OCI-LY7 (cell line): ENCODE data around the gene STAT6. TPM values are rescaled to one million over a fixed set of nuclear protein-coding genes. Genes with fewer than 3 reads are reported as not detected.

Experiments used
- BruUV-seq: library from RNA; stranded (reverse); fragments of 400-500 nt; replicated peaks from 2 replicates; lab custom pipeline; 2021; lab: Mats Ljungman, UMichigan
- CTCF ChIA-PET: fragments of 300-600 bp; sonication (Branson Sonifier 250); formaldehyde crosslinking; loops from one replicate; lab custom pipeline; 2022; ENCODE audit warnings: antibody characterized with exemption; ENCODE audit not compliant: unreplicated experiment; lab: Charles Lee
- POLR2A ChIA-PET: fragments of 300-600 bp; sonication (Branson Sonifier 250); formaldehyde crosslinking; loops from one replicate; lab custom pipeline; 2022; ENCODE audit warnings: antibody characterized with exemption; lab: Charles Lee
- DNase-seq: peaks from one replicate; pipeline ENCODE4 v3.0.0-alpha.2; 2015; ENCODE audit warnings: low spot score
- H2AFZ ChIP-seq: fragments of 200-600 bp; sonication (generic), shearing (Covaris generic); 2 replicates; pipeline ENCODE4 v1.6.1; 2014; ENCODE audit warnings: mild to moderate bottlenecking, antibody characterized with exemption, low read length, moderate library complexity
- H3K27ac ChIP-seq: fragments of 200-600 bp; sonication (generic); 2 replicates; pipeline ENCODE4 v1.5.1; 2014; ENCODE audit warnings: mixed run types, low read depth, mild to moderate bottlenecking, moderate library complexity, low read length, inconsistent platforms; ENCODE audit not compliant: poor library complexity, severe bottlenecking
- H3K36me3 ChIP-seq: fragments of 200-600 bp; sonication (generic); 2 replicates; pipeline ENCODE4 v1.6.1; 2014; ENCODE audit warnings: mild to moderate bottlenecking, antibody characterized with exemption, low read length, moderate library complexity, mixed read lengths; ENCODE audit not compliant: insufficient read depth
- H3K4me1 ChIP-seq: fragments of 200-600 bp; sonication (generic); 2 replicates; pipeline ENCODE4 v1.5.1; 2014; ENCODE audit warnings: mild to moderate bottlenecking, low read length; ENCODE audit not compliant: insufficient read depth, poor library complexity, severe bottlenecking
- H3K4me2 ChIP-seq: fragments of 200-600 bp; sonication (generic); 2 replicates; pipeline ENCODE4 v1.6.1; 2014; ENCODE audit warnings: mild to moderate bottlenecking, low read length
- H3K4me3 ChIP-seq: fragments of 200-600 bp; sonication (generic); 2 replicates; pipeline ENCODE4 v1.5.1; 2014; ENCODE audit warnings: mild to moderate bottlenecking, low read depth, low read length; ENCODE audit not compliant: poor library complexity, severe bottlenecking
- H3K79me2 ChIP-seq: fragments of 200-600 bp; sonication (generic); 2 replicates; pipeline ENCODE4 v1.6.1; 2016; ENCODE audit warnings: low read depth, mild to moderate bottlenecking, low read length, moderate library complexity, mixed read lengths; ENCODE audit not compliant: insufficient read depth
- H3K9me2 ChIP-seq: fragments of 200-600 bp; sonication (generic); 2 replicates; pipeline ENCODE4 v1.6.1; 2016; ENCODE audit warnings: mild to moderate bottlenecking, low read length, mixed read lengths; ENCODE audit not compliant: insufficient read depth
- H3K9me3 ChIP-seq: fragments of 200-600 bp; sonication (generic); 2 replicates; pipeline ENCODE4 v1.6.1; 2014; ENCODE audit warnings: mild to moderate bottlenecking, mixed run types, low read length, mixed read lengths
- H4K20me1 ChIP-seq: fragments of 200-600 bp; sonication (generic); 2 replicates; pipeline ENCODE4 v1.6.1; 2014; ENCODE audit warnings: mild to moderate bottlenecking, antibody characterized with exemption, low read length, moderate library complexity, mixed read lengths; ENCODE audit not compliant: insufficient read depth
- EZH2phosphoT487 ChIP-seq: fragments of 200-600 bp; sonication (generic); IDR thresholded peaks from 2 replicates; pipeline ENCODE4 v1.6.1; 2018; ENCODE audit warnings: low read depth, borderline replicate concordance, mild to moderate bottlenecking, mixed run types, antibody characterized with exemption, low read length, moderate library complexity, mixed read lengths
- intact Hi-C: fragments of 100-400 bp; cut with micrococcal nuclease; formaldehyde crosslinking; loops from one replicate; pipeline ENCODE4 v1.10.0; 2022; ENCODE audit not compliant: unreplicated experiment
- total RNA-seq, 2 experiments: library from RNA; depleted of rRNA in 1 of 2; stranded (reverse); fragments of >200 nt in 1 of 2; shearing (Covaris generic) in 1 of 2; gene quantifications; 2 replicates each; pipeline ENCODE4 v1.2.3, GENCODE V29; 2014 to 2022
- TF ChIP-seq, protein P1 (sequence below): fragments of 200-600 bp; sonication (generic); conservative IDR thresholded peaks from 2 replicates; pipeline ENCODE4 v1.5.1; 2014; ENCODE audit warnings: mild to moderate bottlenecking, antibody characterized with exemption, low read length, moderate library complexity, mixed read lengths

STAT6 gene
- total RNA-seq, 2 experiments from 2014 or later = 73.6 to 128 TPM

DNA sequence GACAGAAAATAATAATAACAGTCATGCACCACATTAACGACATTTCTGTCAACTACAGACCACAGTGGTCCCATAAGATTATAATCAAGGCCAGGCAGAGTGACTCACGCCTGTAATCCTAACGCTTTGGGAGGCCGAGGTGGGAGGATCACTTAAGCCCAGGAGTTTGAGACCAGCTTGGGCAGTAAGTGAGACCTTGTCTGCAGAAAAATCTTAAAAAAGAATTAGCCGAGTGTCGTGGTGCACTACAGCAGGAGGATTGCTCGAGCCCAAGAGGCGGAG is 13.7 kb downstream of the STAT6 start:
- no peak for TF ChIP-seq EZH2phosphoT487
- TF ChIP-seq, protein P1, sequence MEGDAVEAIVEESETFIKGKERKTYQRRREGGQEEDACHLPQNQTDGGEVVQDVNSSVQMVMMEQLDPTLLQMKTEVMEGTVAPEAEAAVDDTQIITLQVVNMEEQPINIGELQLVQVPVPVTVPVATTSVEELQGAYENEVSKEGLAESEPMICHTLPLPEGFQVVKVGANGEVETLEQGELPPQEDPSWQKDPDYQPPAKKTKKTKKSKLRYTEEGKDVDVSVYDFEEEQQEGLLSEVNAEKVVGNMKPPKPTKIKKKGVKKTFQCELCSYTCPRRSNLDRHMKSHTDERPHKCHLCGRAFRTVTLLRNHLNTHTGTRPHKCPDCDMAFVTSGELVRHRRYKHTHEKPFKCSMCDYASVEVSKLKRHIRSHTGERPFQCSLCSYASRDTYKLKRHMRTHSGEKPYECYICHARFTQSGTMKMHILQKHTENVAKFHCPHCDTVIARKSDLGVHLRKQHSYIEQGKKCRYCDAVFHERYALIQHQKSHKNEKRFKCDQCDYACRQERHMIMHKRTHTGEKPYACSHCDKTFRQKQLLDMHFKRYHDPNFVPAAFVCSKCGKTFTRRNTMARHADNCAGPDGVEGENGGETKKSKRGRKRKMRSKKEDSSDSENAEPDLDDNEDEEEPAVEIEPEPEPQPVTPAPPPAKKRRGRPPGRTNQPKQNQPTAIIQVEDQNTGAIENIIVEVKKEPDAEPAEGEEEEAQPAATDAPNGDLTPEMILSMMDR = no peak
- no peak overlapping the region for H2AFZ ChIP-seq
- peaks cover 19% of the 10 kb centered on the region for H3K4me1 ChIP-seq
- intact Hi-C loops = no loop called here
- no peak for DNase-seq
- H3K27ac ChIP-seq = no peak overlapping the region
- no peaks in the 10 kb centered on the region for H3K9me2 ChIP-seq
- no peak overlapping the region for H3K4me3 ChIP-seq
- H3K36me3 ChIP-seq = peaks cover 82% of the 10 kb centered on the region
- no peaks in the 10 kb centered on the region for H3K79me2 ChIP-seq
- ChIA-PET CTCF (no interaction called here), POLR2A (interaction anchor here (0.8 to 1.7 kb wide), 3 partner anchors 9 to 28 kb away, joined by 3 to 5 read pairs (median 4); no protein-coding TSS in a partner anchor)
- BruUV-seq = no TSS peak
- no peak overlapping the region for H3K4me2 ChIP-seq
- H3K9me3 ChIP-seq = no peaks in the 10 kb centered on the region
- no peaks in the 10 kb centered on the region for H4K20me1 ChIP-seq

DNA sequence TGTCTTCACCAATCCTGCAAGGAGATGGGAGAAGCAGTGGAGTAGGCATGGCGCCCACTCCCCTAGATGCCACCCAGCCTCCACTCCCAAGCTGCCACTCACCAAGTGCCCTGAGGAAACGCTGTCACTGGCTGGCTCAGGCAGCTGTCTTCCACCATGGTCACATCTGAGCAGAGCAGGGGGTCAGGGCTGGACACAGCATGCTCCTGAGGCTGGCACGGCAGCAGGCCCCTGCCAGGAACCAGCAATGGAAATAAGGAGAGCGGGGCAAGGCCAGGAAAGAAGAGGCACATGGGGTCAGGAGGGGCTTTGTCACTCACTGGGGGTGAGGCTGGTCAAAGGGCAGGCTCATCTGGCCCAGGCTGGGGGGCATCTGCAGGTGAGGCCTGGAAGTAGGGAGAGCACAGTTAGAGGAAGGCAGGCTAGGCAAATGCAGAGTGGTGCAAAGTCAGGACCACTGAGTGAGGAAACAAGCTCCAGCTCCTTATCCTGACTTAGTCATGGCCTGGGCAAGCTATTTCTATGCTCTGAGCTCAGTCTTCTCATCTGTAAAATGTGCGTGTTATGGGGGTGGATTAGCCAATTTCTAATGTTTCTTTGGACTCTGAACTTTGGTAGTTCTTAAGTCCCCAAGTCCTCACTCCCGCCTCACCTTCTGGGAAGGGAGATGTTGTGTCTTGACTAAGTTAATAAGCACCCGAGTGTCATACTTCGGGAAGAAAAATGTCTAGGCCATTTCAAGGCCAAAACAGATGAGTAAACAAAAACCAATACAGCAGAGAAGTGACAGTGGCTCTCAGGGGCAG is 14.2 kb downstream of the STAT6 start:
- no peak overlapping the region for H3K4me3 ChIP-seq
- no peaks in the 10 kb centered on the region for H4K20me1 ChIP-seq
- no peaks in the 10 kb centered on the region for H3K9me2 ChIP-seq
- ChIA-PET CTCF (interaction anchor here (0.8 kb wide), 1 partner anchor 15 kb away, joined by 4 read pairs; no protein-coding TSS in a partner anchor), POLR2A (interaction anchor here (0.6 to 1.7 kb wide), 2 partner anchors 9 to 28 kb away, joined by 4 read pairs; no protein-coding TSS in a partner anchor)
- DNase-seq = no peak
- intact Hi-C loops = no loop called here
- no peak overlapping the region for H2AFZ ChIP-seq
- no TSS peak for BruUV-seq
- no peaks in the 10 kb centered on the region for H3K9me3 ChIP-seq
- no peak overlapping the region for H3K27ac ChIP-seq
- H3K4me1 ChIP-seq = peaks cover 19% of the 10 kb centered on the region
- H3K36me3 ChIP-seq = peaks cover 82% of the 10 kb centered on the region
- TF ChIP-seq, protein P1 = no peak
- no peak for TF ChIP-seq EZH2phosphoT487
- no peak overlapping the region for H3K4me2 ChIP-seq
- H3K79me2 ChIP-seq = no peaks in the 10 kb centered on the region

DNA sequence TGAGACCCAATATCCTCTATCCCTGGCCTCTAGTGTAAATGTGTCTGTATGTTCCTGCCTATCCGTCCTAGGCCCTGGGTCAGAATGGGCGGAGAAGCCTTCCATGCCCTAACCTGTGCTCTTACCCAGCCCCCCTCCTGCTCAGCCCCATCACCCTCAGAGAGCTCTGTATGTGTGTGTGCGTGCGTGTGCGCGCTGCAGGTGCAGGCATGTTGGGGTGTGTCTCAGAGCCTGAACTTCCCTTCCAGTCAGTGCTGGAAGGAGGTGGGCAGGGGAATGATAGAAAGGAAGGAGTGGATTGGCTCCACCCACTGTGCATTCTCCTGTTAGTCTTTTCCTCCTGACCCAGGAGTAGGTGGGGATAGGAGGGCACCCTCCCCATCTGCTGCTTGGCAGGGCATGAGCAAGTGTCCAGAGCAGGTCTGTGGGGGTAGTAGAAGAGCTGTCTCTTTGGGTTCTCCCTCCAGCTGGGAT is 15.0 kb downstream of the STAT6 start:
- H2AFZ ChIP-seq = no peak overlapping the region
- H4K20me1 ChIP-seq = no peaks in the 10 kb centered on the region
- intact Hi-C loops = no loop called here
- no peak overlapping the region for H3K4me2 ChIP-seq
- DNase-seq = no peak
- no peaks in the 10 kb centered on the region for H3K79me2 ChIP-seq
- no peak overlapping the region for H3K4me3 ChIP-seq
- peaks cover 19% of the 10 kb centered on the region for H3K4me1 ChIP-seq
- H3K36me3 ChIP-seq = peaks cover 78% of the 10 kb centered on the region
- POLR2A ChIA-PET = no interaction called here
- no peak overlapping the region for H3K27ac ChIP-seq
- H3K9me3 ChIP-seq = no peaks in the 10 kb centered on the region
- BruUV-seq = no TSS peak
- CTCF ChIA-PET = no interaction called here
- no peak for TF ChIP-seq EZH2phosphoT487
- TF ChIP-seq, protein P1 = no peak
- no peaks in the 10 kb centered on the region for H3K9me2 ChIP-seq
